ENCODE measurements around the gene FAAP24. TPM values are rescaled to one million over a fixed set of nuclear protein-coding genes. Genes with fewer than 3 reads are reported as not detected.

The FAAP24 gene
- 14.2 to 16.0 TPM (median 15.3 TPM) in 5 replicates for total RNA-seq (2022; extraction: Qiagen RNA extraction)

GRCh38 chr19:32971715-32972540 lies at the start of gene FAAP24, which contains the start of gene CEP89:
FAAP24 (plus strand) TSS chr19:32972242; CDS start chr19:32973197, 955 bp downstream.
CEP89 (minus strand) TSS chr19:32971958; CDS start chr19:32971874, 84 bp downstream.

Other genes with a start within 250 kb of the FAAP24 start
- gene SLC7A9, start 102.5 kb upstream of the FAAP24 start, total RNA-seq (2022; extraction: Qiagen RNA extraction): 0.15 to 0.53 TPM (median 0.30 TPM) in 5 replicates
- gene CEP89, start 284 bp upstream of the FAAP24 start, total RNA-seq (2022; extraction: Qiagen RNA extraction): 39.8 to 48.7 TPM (median 45.8 TPM) in 5 replicates
- gene RHPN2, start 92.6 kb downstream of the FAAP24 start, total RNA-seq (2022; extraction: Qiagen RNA extraction): 40.4 to 53.6 TPM (median 46.2 TPM) in 5 replicates
- 12.8 to 15.2 TPM (median 13.4 TPM) in 5 replicates for gene GPATCH1, start 108.9 kb downstream of the FAAP24 start, total RNA-seq (2022; extraction: Qiagen RNA extraction)
- 0.16 TPM in 1 of 5 replicates, not detected in the others for gene WDR88, start 159.9 kb downstream of the FAAP24 start, total RNA-seq (2022; extraction: Qiagen RNA extraction)
- 34.3 to 52.9 TPM (median 50.7 TPM) in 5 replicates for gene LRP3, start 222.1 kb downstream of the FAAP24 start, total RNA-seq (2022; extraction: Qiagen RNA extraction)